Measurements from ENCODE around the gene CALML4.

DNA sequence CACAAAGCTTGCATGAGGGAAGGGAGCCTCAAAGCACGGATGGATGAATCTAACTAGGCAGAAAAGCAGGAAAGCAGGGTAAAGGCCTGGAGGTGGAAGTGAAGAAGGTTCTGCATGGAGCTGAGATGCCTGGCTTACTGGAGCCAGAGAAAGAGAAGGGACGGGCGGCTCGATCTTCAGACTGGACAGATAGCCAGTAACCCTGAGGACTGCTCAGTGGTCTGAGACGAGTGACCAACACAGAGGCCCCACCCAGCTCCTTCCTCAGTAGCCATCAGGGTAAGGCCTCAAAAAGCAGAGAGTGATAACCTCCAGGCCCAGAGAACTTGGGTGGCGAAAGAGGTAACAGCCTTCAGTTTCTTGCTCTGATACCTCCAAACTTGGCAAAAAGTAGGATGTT is 18.0 kb upstream of the CALML4 start:
- TF ChIP-seq CTCF (IDR thresholded peaks at IDR 0.05), result no peak
- no peak for TF ChIP-seq POLR2A (IDR thresholded peaks at IDR 0.05)

Measured in body of pancreas (tissue), 4 donors.